ENCODE results near the gene RAB11FIP5. TPM values are rescaled to one million over a fixed set of nuclear protein-coding genes. Genes with fewer than 3 reads are reported as not detected.

Gene RAB11FIP5
- total and polyA plus RNA-seq, 4 donors, result 10.0 to 23.8 (median 11.8) TPM

DNA sequence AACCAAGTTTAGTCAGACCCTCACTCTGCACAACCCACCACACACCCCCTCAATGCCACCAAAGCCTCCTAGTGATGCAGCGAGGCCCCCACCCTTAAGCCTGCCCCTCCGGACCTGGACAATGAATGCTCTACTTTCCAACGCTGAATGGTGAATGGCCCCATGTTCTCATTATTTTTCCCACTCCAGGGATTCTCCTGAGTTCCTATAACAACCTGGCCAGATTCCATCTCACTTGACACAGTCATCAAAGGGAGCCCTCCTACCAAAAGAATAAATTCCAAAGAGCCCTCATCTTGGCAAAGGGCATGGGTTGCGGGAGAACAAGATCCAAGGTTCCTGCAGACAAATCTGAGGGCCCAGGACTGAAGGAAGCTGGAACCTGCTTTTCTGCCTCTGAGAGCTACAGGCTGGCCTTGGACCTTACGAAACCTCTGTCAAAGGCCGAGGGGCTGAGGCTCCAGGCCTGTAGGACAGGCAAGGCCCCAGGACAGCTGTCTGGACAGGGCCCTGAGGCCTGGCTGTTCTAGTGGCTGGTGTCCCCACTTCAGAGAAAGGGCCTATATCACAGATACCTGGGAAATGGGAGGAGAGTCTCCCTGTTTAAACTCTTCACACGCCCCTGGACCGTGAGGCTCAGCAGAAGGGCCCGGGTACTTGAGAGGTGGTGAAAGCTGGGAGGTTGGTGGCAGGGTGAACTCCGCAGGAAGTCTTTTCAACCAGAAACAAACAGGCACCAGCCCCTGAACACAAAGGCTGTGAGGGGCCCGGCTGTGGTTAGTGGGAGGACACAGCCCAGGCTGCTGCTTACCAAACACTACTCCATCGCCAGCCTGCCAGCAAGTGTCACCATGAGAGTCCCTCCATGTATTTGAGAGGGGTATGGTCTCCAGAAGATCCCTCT is 68.6 kb downstream of the RAB11FIP5 start:
- no peaks in the 10 kb centered on the region for H3K36me3 ChIP-seq (ENCODE audit: control insufficient read depth in 4 of 4, insufficient read depth in 4 of 4, low read length in 4 of 4)
- H3K27ac ChIP-seq (ENCODE audit: low read depth in 1 of 2, low read length in 1 of 2), result no peak overlapping the region
- no peaks in the 10 kb centered on the region for H3K27me3 ChIP-seq (ENCODE audit: control insufficient read depth in 3 of 3, insufficient read depth in 3 of 3, low read length in 2 of 3)
- ATAC-seq (ENCODE audit: insufficient read depth, low FRiP score) (no peak), DNase-seq (peak in 2 of 3 donors; percentile 32 to 36)
- H3K4me1 ChIP-seq (ENCODE audit: control insufficient read depth in 5 of 5, insufficient read depth in 5 of 5, low read length in 5 of 5), result no peaks in the 10 kb centered on the region
- no peak overlapping the region for H3K9ac ChIP-seq (ENCODE audit: insufficient read depth in 1 of 2, low read length in 2 of 2)
- no peak overlapping the region for H3K4me3 ChIP-seq
- 70 to 73% methylated on average over 12 of the region's 12 CpGs for WGBS, 2 donors
- TF ChIP-seq, protein P1, sequence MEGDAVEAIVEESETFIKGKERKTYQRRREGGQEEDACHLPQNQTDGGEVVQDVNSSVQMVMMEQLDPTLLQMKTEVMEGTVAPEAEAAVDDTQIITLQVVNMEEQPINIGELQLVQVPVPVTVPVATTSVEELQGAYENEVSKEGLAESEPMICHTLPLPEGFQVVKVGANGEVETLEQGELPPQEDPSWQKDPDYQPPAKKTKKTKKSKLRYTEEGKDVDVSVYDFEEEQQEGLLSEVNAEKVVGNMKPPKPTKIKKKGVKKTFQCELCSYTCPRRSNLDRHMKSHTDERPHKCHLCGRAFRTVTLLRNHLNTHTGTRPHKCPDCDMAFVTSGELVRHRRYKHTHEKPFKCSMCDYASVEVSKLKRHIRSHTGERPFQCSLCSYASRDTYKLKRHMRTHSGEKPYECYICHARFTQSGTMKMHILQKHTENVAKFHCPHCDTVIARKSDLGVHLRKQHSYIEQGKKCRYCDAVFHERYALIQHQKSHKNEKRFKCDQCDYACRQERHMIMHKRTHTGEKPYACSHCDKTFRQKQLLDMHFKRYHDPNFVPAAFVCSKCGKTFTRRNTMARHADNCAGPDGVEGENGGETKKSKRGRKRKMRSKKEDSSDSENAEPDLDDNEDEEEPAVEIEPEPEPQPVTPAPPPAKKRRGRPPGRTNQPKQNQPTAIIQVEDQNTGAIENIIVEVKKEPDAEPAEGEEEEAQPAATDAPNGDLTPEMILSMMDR (IDR thresholded peaks at IDR 0.05; ENCODE audit: control extremely low read depth, extremely low read depth), result no peak
- H3K9me3 ChIP-seq (ENCODE audit: control insufficient read depth in 4 of 4, insufficient read depth in 3 of 4, low read length in 3 of 4), result no peaks in the 10 kb centered on the region

DNA sequence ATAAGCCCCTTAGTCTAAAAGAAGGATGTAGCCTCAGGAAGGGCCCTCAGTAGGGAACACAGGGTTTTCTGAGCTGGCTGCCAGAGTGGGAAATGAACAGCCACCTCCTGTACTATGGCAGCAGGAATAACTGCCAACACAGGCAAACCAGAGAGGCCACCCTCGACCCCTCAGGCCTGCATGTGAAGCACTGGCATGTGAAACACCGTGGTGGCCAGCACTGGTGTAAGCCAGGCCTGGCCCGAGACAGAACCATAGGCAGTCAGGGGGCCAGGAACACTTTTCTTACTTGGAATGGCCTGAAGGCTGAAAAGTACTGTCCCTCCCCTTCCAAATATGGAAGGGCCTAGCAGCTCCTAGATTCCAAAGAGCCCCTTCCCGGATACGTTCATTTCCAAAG is 69.5 kb downstream of the RAB11FIP5 start:
- no peaks in the 10 kb centered on the region for H3K4me1 ChIP-seq (ENCODE audit: control insufficient read depth in 5 of 5, insufficient read depth in 5 of 5, low read length in 5 of 5)
- TF ChIP-seq, protein P1 (IDR thresholded peaks at IDR 0.05; ENCODE audit: control extremely low read depth, extremely low read depth), result no peak
- DNase-seq, result no peak
- no peak overlapping the region for H3K27ac ChIP-seq (ENCODE audit: low read depth in 1 of 2, low read length in 1 of 2)
- no peak for ATAC-seq (ENCODE audit: insufficient read depth, low FRiP score)
- H3K27me3 ChIP-seq (ENCODE audit: control insufficient read depth in 3 of 3, insufficient read depth in 3 of 3, low read length in 2 of 3), result no peaks in the 10 kb centered on the region
- H3K9ac ChIP-seq (ENCODE audit: insufficient read depth in 1 of 2, low read length in 2 of 2), result no peak overlapping the region
- no peaks in the 10 kb centered on the region for H3K36me3 ChIP-seq (ENCODE audit: control insufficient read depth in 4 of 4, insufficient read depth in 4 of 4, low read length in 4 of 4)
- H3K9me3 ChIP-seq (ENCODE audit: control insufficient read depth in 4 of 4, insufficient read depth in 3 of 4, low read length in 3 of 4), result no peaks in the 10 kb centered on the region
- no peak overlapping the region for H3K4me3 ChIP-seq
- 87 to 92% methylated on average over 5 of the region's 5 CpGs for WGBS, 2 donors

DNA sequence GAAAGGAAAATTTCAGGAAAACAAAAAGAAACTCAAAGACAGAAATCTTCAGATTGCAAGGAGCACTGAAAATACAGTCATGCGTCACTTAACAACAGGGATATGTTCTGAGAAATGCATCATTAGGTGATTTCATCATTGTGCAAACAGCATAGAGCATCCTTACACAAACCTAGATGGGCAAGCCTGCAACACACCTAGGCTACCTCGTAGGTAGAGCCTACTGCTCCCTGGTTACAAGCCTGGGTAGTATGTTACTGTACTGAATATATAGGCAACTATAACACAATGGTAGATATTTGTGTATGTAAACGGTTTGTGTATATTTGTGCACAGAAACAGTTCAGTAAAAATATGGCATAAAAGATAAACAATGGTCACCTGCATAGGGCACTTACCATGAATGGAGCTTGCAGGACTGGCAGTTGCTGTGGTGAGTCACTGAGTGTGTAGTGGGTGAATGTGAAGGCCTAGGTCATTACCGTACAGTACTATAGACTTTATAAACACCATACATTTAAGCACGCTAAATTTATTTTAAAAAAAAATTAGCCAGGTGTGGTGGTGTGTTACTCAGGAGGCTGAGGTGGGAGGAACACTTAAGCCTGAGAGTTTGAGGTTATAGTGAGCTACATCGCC is 74.7 kb downstream of the RAB11FIP5 start:
- Histone ChIP-seq H3K9me3 (ENCODE audit: control insufficient read depth in 4 of 4, insufficient read depth in 3 of 4, low read length in 3 of 4) (no peaks in the 10 kb centered on the region), H3K4me1 (ENCODE audit: control insufficient read depth in 5 of 5, insufficient read depth in 5 of 5, low read length in 5 of 5) (no peaks in the 10 kb centered on the region), H3K36me3 (ENCODE audit: control insufficient read depth in 4 of 4, insufficient read depth in 4 of 4, low read length in 4 of 4) (peaks cover 0 to 2% (median 0%) of the 10 kb centered on the region in 4 donors), H3K27ac (ENCODE audit: low read depth in 1 of 2, low read length in 1 of 2) (no peak overlapping the region), H3K4me3 (no peak overlapping the region), H3K9ac (ENCODE audit: insufficient read depth in 1 of 2, low read length in 2 of 2) (no peak overlapping the region), H3K27me3 (ENCODE audit: control insufficient read depth in 3 of 3, insufficient read depth in 3 of 3, low read length in 2 of 3) (no peaks in the 10 kb centered on the region)
- no peak for DNase-seq
- no peak for ATAC-seq (ENCODE audit: insufficient read depth, low FRiP score)
- TF ChIP-seq, protein P1 (IDR thresholded peaks at IDR 0.05; ENCODE audit: control extremely low read depth, extremely low read depth), result no peak
- WGBS, 2 donors, result 90 to 91% methylated on average over 6 of the region's 6 CpGs

Measured in lung (tissue), 12 donors.